Uterus (tissue), 2 donors: ENCODE measurements around the gene LRG1.

ENCODE experiments used
- POLR2A ChIP-seq, 2 donors: fragments of 450-650 bp; IDR thresholded peaks; one replicate each; pipeline ENCODE4 v1.6.1; 2016; ENCODE audit warnings: antibody characterized with exemption in 2 of 2, mild to moderate bottlenecking in 1 of 2, moderate library complexity in 1 of 2
- TF ChIP-seq, protein P1 (sequence below), 4 experiments: fragments of 200-600 bp in 2 of 4; fragments of 450-650 bp in 2 of 4; sonication (generic) in 2 of 4; IDR thresholded peaks; one replicate each; pipeline ENCODE4 v1.5.1; 2016 to 2019; ENCODE audit warnings: antibody characterized with exemption in 4 of 4, mild to moderate bottlenecking in 2 of 4, moderate library complexity in 1 of 4

GRCh38 chr19:4521888-4522242, 18.0 kb downstream of the LRG1 start:
- TF ChIP-seq POLR2A (IDR thresholded peaks at IDR 0.05), result no peak
- TF ChIP-seq, protein P1, sequence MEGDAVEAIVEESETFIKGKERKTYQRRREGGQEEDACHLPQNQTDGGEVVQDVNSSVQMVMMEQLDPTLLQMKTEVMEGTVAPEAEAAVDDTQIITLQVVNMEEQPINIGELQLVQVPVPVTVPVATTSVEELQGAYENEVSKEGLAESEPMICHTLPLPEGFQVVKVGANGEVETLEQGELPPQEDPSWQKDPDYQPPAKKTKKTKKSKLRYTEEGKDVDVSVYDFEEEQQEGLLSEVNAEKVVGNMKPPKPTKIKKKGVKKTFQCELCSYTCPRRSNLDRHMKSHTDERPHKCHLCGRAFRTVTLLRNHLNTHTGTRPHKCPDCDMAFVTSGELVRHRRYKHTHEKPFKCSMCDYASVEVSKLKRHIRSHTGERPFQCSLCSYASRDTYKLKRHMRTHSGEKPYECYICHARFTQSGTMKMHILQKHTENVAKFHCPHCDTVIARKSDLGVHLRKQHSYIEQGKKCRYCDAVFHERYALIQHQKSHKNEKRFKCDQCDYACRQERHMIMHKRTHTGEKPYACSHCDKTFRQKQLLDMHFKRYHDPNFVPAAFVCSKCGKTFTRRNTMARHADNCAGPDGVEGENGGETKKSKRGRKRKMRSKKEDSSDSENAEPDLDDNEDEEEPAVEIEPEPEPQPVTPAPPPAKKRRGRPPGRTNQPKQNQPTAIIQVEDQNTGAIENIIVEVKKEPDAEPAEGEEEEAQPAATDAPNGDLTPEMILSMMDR (IDR thresholded peaks at IDR 0.05), result no peak
